ENCODE results near the gene DAZAP1. TPM values are rescaled to one million over a fixed set of nuclear protein-coding genes. Genes with fewer than 3 reads are reported as not detected.

DAZAP1 gene
- total RNA-seq, 1 experiment from 2014 or later, result 360 TPM

DNA sequence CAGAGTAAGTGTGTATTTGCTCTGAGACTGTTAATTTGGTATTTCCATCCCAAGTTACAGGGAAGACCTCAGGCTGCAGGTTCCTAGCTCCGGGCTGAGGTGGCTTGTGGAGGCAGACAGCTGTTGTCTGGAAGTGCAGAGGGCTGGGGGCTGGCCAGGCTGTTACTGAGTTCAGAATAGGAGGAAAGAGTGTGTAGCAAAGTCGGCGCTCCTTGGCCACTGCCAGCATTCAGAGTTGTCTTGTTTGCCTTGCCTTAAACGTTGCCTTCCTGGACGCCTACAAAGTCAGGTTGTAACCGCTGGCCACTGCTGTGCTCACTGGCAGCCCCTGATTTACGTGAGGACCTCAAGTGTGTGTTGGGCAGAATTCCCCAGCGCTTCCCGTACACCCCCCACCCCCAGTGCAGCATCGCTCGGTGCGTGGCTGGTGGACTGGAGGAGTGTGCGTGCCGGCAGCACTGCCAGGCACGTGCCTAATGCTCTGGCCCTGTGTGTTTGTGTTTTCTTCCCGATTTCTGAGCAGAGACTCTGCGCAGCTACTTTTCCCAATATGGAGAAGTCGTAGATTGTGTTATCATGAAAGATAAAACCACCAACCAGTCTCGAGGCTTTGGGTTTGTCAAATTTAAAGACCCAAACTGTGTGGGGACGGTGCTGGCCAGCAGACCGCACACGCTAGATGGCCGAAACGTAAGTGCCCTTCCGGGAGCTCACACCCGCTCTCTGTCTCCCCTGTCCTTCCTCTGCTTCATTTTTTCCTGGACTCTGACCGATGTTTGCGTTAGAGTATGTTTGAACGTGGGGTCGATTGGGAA is 10.5 kb downstream of the DAZAP1 start (continued):
- TF ChIP-seq, protein P1, sequence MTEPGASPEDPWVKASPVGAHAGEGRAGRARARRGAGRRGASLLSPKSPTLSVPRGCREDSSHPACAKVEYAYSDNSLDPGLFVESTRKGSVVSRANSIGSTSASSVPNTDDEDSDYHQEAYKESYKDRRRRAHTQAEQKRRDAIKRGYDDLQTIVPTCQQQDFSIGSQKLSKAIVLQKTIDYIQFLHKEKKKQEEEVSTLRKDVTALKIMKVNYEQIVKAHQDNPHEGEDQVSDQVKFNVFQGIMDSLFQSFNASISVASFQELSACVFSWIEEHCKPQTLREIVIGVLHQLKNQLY (CRISPR knock-in tag; IDR thresholded peaks at IDR 0.05), result no peak
- TF ChIP-seq, protein P2, sequence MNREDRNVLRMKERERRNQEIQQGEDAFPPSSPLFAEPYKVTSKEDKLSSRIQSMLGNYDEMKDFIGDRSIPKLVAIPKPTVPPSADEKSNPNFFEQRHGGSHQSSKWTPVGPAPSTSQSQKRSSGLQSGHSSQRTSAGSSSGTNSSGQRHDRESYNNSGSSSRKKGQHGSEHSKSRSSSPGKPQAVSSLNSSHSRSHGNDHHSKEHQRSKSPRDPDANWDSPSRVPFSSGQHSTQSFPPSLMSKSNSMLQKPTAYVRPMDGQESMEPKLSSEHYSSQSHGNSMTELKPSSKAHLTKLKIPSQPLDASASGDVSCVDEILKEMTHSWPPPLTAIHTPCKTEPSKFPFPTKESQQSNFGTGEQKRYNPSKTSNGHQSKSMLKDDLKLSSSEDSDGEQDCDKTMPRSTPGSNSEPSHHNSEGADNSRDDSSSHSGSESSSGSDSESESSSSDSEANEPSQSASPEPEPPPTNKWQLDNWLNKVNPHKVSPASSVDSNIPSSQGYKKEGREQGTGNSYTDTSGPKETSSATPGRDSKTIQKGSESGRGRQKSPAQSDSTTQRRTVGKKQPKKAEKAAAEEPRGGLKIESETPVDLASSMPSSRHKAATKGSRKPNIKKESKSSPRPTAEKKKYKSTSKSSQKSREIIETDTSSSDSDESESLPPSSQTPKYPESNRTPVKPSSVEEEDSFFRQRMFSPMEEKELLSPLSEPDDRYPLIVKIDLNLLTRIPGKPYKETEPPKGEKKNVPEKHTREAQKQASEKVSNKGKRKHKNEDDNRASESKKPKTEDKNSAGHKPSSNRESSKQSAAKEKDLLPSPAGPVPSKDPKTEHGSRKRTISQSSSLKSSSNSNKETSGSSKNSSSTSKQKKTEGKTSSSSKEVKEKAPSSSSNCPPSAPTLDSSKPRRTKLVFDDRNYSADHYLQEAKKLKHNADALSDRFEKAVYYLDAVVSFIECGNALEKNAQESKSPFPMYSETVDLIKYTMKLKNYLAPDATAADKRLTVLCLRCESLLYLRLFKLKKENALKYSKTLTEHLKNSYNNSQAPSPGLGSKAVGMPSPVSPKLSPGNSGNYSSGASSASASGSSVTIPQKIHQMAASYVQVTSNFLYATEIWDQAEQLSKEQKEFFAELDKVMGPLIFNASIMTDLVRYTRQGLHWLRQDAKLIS (CRISPR knock-in tag; IDR thresholded peaks at IDR 0.05; ENCODE audit: borderline replicate concordance), result no peak
- no peak for TF ChIP-seq ZBTB21 (CRISPR knock-in tag; IDR thresholded peaks at IDR 0.05; ENCODE audit: borderline replicate concordance)
- TF ChIP-seq CREB1 (CRISPR knock-in tag; IDR thresholded peaks at IDR 0.05), result no peak
- TF ChIP-seq IRF2 (CRISPR knock-in tag; IDR thresholded peaks at IDR 0.05; ENCODE audit: borderline replicate concordance, low read depth), result no peak
- TF ChIP-seq, protein P3, sequence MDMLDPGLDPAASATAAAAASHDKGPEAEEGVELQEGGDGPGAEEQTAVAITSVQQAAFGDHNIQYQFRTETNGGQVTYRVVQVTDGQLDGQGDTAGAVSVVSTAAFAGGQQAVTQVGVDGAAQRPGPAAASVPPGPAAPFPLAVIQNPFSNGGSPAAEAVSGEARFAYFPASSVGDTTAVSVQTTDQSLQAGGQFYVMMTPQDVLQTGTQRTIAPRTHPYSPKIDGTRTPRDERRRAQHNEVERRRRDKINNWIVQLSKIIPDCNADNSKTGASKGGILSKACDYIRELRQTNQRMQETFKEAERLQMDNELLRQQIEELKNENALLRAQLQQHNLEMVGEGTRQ (CRISPR knock-in tag; IDR thresholded peaks at IDR 0.05), result no peak
- TF ChIP-seq KAT7 (CRISPR knock-in tag; IDR thresholded peaks at IDR 0.05; ENCODE audit: borderline replicate concordance), result no peak

DNA sequence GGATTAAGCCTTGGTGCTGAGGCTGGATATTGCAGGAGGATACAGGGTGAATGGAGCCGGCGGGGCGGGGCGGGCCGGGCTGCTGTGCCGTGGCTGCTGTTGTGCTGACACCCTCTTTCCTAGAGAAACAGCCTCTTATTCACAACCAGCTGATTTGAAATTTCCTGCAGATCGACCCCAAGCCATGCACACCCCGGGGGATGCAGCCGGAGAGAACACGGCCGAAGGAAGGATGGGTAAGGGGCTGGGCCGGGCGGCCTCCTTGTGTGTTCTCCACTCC is 11.1 kb downstream of the DAZAP1 start:
- Mint-ChIP-seq H3K27me3 (ENCODE audit: low read depth) (no peaks in the 10 kb centered on the region), H3K4me3 (no peak overlapping the region), H3K27ac (0 out of 2 replicates have a peak overlapping the region, but pooled peaks have one; percentile 75), H3K36me3 (peaks cover 47% of the 10 kb centered on the region), H3K9me3 (no peaks in the 10 kb centered on the region), H3K4me1 (peaks cover 45% of the 10 kb centered on the region)
- CTCF ChIA-PET, result no interaction called here
- POLR2A ChIA-PET, result no interaction called here
- no peak for DNase-seq (ENCODE audit: low spot score)
- ATAC-seq, result no peak
- TF ChIP-seq, protein P4, sequence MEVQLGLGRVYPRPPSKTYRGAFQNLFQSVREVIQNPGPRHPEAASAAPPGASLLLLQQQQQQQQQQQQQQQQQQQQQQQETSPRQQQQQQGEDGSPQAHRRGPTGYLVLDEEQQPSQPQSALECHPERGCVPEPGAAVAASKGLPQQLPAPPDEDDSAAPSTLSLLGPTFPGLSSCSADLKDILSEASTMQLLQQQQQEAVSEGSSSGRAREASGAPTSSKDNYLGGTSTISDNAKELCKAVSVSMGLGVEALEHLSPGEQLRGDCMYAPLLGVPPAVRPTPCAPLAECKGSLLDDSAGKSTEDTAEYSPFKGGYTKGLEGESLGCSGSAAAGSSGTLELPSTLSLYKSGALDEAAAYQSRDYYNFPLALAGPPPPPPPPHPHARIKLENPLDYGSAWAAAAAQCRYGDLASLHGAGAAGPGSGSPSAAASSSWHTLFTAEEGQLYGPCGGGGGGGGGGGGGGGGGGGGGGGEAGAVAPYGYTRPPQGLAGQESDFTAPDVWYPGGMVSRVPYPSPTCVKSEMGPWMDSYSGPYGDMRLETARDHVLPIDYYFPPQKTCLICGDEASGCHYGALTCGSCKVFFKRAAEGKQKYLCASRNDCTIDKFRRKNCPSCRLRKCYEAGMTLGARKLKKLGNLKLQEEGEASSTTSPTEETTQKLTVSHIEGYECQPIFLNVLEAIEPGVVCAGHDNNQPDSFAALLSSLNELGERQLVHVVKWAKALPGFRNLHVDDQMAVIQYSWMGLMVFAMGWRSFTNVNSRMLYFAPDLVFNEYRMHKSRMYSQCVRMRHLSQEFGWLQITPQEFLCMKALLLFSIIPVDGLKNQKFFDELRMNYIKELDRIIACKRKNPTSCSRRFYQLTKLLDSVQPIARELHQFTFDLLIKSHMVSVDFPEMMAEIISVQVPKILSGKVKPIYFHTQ (CRISPR knock-in tag; IDR thresholded peaks at IDR 0.05), result no peak
- TF ChIP-seq, protein P5, sequence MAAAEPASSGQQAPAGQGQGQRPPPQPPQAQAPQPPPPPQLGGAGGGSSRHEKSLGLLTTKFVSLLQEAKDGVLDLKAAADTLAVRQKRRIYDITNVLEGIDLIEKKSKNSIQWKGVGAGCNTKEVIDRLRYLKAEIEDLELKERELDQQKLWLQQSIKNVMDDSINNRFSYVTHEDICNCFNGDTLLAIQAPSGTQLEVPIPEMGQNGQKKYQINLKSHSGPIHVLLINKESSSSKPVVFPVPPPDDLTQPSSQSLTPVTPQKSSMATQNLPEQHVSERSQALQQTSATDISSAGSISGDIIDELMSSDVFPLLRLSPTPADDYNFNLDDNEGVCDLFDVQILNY (CRISPR knock-in tag; IDR thresholded peaks at IDR 0.05), result no peak
- TF ChIP-seq, protein P6, sequence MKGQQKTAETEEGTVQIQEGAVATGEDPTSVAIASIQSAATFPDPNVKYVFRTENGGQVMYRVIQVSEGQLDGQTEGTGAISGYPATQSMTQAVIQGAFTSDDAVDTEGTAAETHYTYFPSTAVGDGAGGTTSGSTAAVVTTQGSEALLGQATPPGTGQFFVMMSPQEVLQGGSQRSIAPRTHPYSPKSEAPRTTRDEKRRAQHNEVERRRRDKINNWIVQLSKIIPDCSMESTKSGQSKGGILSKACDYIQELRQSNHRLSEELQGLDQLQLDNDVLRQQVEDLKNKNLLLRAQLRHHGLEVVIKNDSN (CRISPR knock-in tag; IDR thresholded peaks at IDR 0.05), result no peak
- TF ChIP-seq, protein P7, sequence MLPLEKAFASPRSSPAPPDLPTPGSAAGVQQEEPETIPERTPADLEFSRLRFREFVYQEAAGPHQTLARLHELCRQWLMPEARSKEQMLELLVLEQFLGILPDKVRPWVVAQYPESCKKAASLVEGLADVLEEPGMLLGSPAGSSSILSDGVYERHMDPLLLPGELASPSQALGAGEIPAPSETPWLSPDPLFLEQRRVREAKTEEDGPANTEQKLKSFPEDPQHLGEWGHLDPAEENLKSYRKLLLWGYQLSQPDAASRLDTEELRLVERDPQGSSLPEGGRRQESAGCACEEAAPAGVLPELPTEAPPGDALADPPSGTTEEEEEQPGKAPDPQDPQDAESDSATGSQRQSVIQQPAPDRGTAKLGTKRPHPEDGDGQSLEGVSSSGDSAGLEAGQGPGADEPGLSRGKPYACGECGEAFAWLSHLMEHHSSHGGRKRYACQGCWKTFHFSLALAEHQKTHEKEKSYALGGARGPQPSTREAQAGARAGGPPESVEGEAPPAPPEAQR (CRISPR knock-in tag; IDR thresholded peaks at IDR 0.05), result no peak
- no peak for TF ChIP-seq ZNF138 (CRISPR knock-in tag; conservative IDR thresholded peaks at IDR 0.05)
- no peak for TF ChIP-seq CREB1 (CRISPR knock-in tag; IDR thresholded peaks at IDR 0.05)
